HepG2 (cell line): ENCODE data around the gene CIB1. TPM values are rescaled to one million over a fixed set of nuclear protein-coding genes. Genes with fewer than 3 reads are reported as not detected.

ENCODE experiments used
- ATAC-seq: fragments of 200-7000 bp; cut with Tn5 transposase; 3 replicates; pipeline ENCODE4 v1.9.1; 2020; ENCODE audit warnings: mild to moderate bottlenecking, moderate library complexity
- BruUV-seq: library from RNA; stranded (reverse); fragments of 400-500 nt; replicated peaks from 2 replicates; lab custom pipeline; 2021; lab: Mats Ljungman, UMichigan
- CTCF ChIA-PET: fragments of 300-600 bp; formaldehyde crosslinking; extraction: SDS; loops from one replicate; lab custom pipeline; 2021; ENCODE audit warnings: low total read pairs, inconsistent platforms, low intra/inter-chr PET ratio; lab: Yijun Ruan, JAX
- POLR2A ChIA-PET: fragments of 350-600 bp; sonication (Branson Sonifier 250); formaldehyde crosslinking; loops from one replicate; lab custom pipeline; 2020; ENCODE audit warnings: antibody characterized with exemption, inconsistent platforms; lab: Yijun Ruan, JAX
- DNase-seq: peaks from one replicate; pipeline ENCODE4 v3.0.0-alpha.2; 2015; ENCODE audit warnings: low spot score
- FAIRE-seq: peaks from 3 replicates; lab custom pipeline; 2011; peaks lifted over from hg19 to GRCh38; lab: Jason Lieb, UNC
- H2AFZ ChIP-seq: one replicate; pipeline ENCODE4 v1.6.1; 2011; ENCODE audit warnings: low read length, inconsistent platforms
- H3K27ac ChIP-seq: fragments of 300-600 bp; 3 replicates; pipeline ENCODE4 v1.8.0; 2011; ENCODE audit warnings: mixed run types, mild to moderate bottlenecking, mixed read lengths, low read length, inconsistent platforms; ENCODE audit not compliant: insufficient read depth; ENCODE audit errors: extremely low read length
- H3K27me3 ChIP-seq, 2 experiments: fragments of 200-600 bp in 1 of 2; 2 replicates in 1 of 2; 3 replicates in 1 of 2; pipeline versions ENCODE4 v1.6.0 to v1.8.0; 2011; ENCODE audit warnings: low read length in 2 of 2, mild to moderate bottlenecking in 2 of 2, moderate library complexity in 2 of 2, inconsistent platforms in 1 of 2; ENCODE audit not compliant: insufficient read depth in 2 of 2, control insufficient read depth in 1 of 2
- H3K36me3 ChIP-seq, 2 experiments: fragments of 200-600 bp in 1 of 2; replicated peaks in 1 of 2; 2 replicates in 1 of 2; 3 replicates in 1 of 2; pipeline versions ENCODE4 v1.5.1 to v1.8.0; 2011; ENCODE audit warnings: low read length in 2 of 2, inconsistent platforms in 1 of 2; ENCODE audit not compliant: insufficient read depth in 2 of 2, control insufficient read depth in 1 of 2
- H3K4me1 ChIP-seq: 2 replicates; pipeline ENCODE4 v1.5.1; 2012; ENCODE audit warnings: low read length, inconsistent platforms; ENCODE audit not compliant: insufficient read depth
- H3K4me2 ChIP-seq: 2 replicates; pipeline ENCODE4 v1.6.0; 2011; ENCODE audit warnings: low read depth, low read length, inconsistent platforms
- H3K4me3 ChIP-seq, 3 experiments: fragments of 200-600 bp in 1 of 3; sonication (generic), shearing (Covaris generic) in 1 of 3; replicated peaks in 1 of 3; 2 replicates each; pipeline ENCODE4 v1.5.1; 2011 to 2016; ENCODE audit warnings: low read length in 3 of 3, inconsistent platforms in 2 of 3, low read depth in 2 of 3, mild to moderate bottlenecking in 2 of 3, control low read depth in 1 of 3, mixed read lengths in 1 of 3; ENCODE audit not compliant: insufficient read depth in 1 of 3
- H3K79me2 ChIP-seq: one replicate; pipeline ENCODE4 v1.6.1; 2011; ENCODE audit warnings: low read length, inconsistent platforms; ENCODE audit not compliant: insufficient read depth
- H3K9ac ChIP-seq: 2 replicates; pipeline ENCODE4 v1.6.0; 2011; ENCODE audit warnings: mild to moderate bottlenecking, low read depth, low read length, inconsistent platforms; ENCODE audit not compliant: insufficient read depth
- H3K9me3 ChIP-seq: 2 replicates; pipeline ENCODE4 v1.5.1; 2012; ENCODE audit warnings: mild to moderate bottlenecking, low read length
- H4K20me1 ChIP-seq: 2 replicates; pipeline ENCODE4 v1.6.0; 2011; ENCODE audit warnings: inconsistent platforms, mild to moderate bottlenecking, low read length, moderate library complexity; ENCODE audit not compliant: insufficient read depth
- ERF ChIP-seq: IDR thresholded peaks from 2 replicates; pipeline ENCODE4 v1.6.1; 2018; ENCODE audit warnings: missing biosample characterization, missing genetic modification reagents
- GPBP1L1 ChIP-seq: sonication (generic); formaldehyde crosslinking; IDR thresholded peaks from 2 replicates; pipeline ENCODE4 v1.5.0; 2020; ENCODE audit warnings: mild to moderate bottlenecking, missing genetic modification reagents
- HDAC1 ChIP-seq: sonication (generic); formaldehyde crosslinking; IDR thresholded peaks from 2 replicates; pipeline ENCODE4 v1.5.1; 2020; ENCODE audit warnings: mild to moderate bottlenecking, missing genetic modification reagents
- MTF1 ChIP-seq: sonication (generic); formaldehyde crosslinking; IDR thresholded peaks from 2 replicates; pipeline ENCODE4 v1.5.0; 2020; ENCODE audit warnings: missing genetic modification reagents
- MXI1 ChIP-seq: IDR thresholded peaks from 3 replicates; pipeline ENCODE4 v1.6.1; 2012; ENCODE audit warnings: low read depth, low read length, inconsistent platforms, borderline replicate concordance
- NONO ChIP-seq, 2 experiments: fragments of 450-650 bp in 1 of 2; sonication (generic) in 1 of 2; formaldehyde crosslinking in 1 of 2; IDR thresholded peaks in 1 of 2; conservative IDR thresholded peaks in 1 of 2; 2 replicates each; pipeline versions ENCODE4 v1.6.1 to v1.8.0; 2017 to 2022; ENCODE audit warnings: mild to moderate bottlenecking in 1 of 2, missing genetic modification reagents in 1 of 2, moderate library complexity in 1 of 2
- ZBTB39 ChIP-seq: sonication (generic); formaldehyde crosslinking; IDR thresholded peaks from 2 replicates; pipeline ENCODE4 v1.5.0; 2020; ENCODE audit warnings: missing genetic modification reagents
- ZNF296 ChIP-seq: sonication (generic); formaldehyde crosslinking; conservative IDR thresholded peaks from 2 replicates; pipeline ENCODE4 v1.5.0; 2020; ENCODE audit warnings: mild to moderate bottlenecking, missing genetic modification reagents
- WGBS: methylation state at CpG from one replicate; pipeline ENCODE4 v1.1.6; 2017; ENCODE audit warnings: low lambda C conversion rate; 5-methylcytosine and 5-hydroxymethylcytosine counted together
- in situ Hi-C: cut with HindIII; loops from 2 replicates; pipeline ENCODE4 v1.10.0; 2017; ENCODE audit warnings: low pct_unique_long_range_greater_than_20kb; ENCODE audit not compliant: extremely low pct_ligation_motif_present
- intact Hi-C: fragments of 100-400 bp; cut with micrococcal nuclease; formaldehyde crosslinking; loops from one replicate; pipeline ENCODE4 v1.10.0; 2022; ENCODE audit not compliant: unreplicated experiment
- polyA plus RNA-seq, 8 experiments: library from polyadenylated mRNA; depleted of rRNA in 3 of 8; stranded (reverse) in 7 of 8; unstranded in 1 of 8; fragments of >200 nt; fragmentation: Illumina TruSeq in 4 of 8; extraction: Trizol in 4 of 8; gene quantifications; 2 replicates each; pipeline versions ENCODE4 v1.2.1 to v1.2.3, GENCODE V29; 2011 to 2016; ENCODE audit warnings: low read depth in 4 of 8, missing spikeins in 1 of 8, mixed read lengths in 1 of 8; ENCODE audit not compliant: insufficient read depth in 1 of 8
- total RNA-seq, 5 experiments: library from RNA; depleted of rRNA; stranded (reverse); fragments of >200 nt; fragmentation: Illumina TruSeq; extraction: Trizol; gene quantifications; 2 replicates each; pipeline ENCODE4 v1.2.3, GENCODE V29; 2016; ENCODE audit warnings: low read depth in 1 of 5
- TF ChIP-seq, protein P1 (sequence below): sonication (generic); formaldehyde crosslinking; IDR thresholded peaks from 2 replicates; pipeline ENCODE4 v1.4.0; 2020; ENCODE audit warnings: missing genetic modification reagents, mild to moderate bottlenecking, borderline replicate concordance
- TF ChIP-seq, protein P2 (sequence below): sonication (generic); formaldehyde crosslinking; IDR thresholded peaks from 2 replicates; pipeline ENCODE4 v1.4.0; 2020; ENCODE audit warnings: mild to moderate bottlenecking, missing genetic modification reagents
- TF ChIP-seq, protein P3 (sequence below): sonication (generic); formaldehyde crosslinking; IDR thresholded peaks from 2 replicates; pipeline ENCODE4 v1.5.0; 2020; ENCODE audit warnings: mild to moderate bottlenecking, missing genetic modification reagents

Gene CIB1
- total and polyA plus RNA-seq, 2 of the 13 experiments (the other 11 are each of a cell fraction or from before 2014, with no cell fraction given): 38.7 to 72.7 TPM

DNA sequence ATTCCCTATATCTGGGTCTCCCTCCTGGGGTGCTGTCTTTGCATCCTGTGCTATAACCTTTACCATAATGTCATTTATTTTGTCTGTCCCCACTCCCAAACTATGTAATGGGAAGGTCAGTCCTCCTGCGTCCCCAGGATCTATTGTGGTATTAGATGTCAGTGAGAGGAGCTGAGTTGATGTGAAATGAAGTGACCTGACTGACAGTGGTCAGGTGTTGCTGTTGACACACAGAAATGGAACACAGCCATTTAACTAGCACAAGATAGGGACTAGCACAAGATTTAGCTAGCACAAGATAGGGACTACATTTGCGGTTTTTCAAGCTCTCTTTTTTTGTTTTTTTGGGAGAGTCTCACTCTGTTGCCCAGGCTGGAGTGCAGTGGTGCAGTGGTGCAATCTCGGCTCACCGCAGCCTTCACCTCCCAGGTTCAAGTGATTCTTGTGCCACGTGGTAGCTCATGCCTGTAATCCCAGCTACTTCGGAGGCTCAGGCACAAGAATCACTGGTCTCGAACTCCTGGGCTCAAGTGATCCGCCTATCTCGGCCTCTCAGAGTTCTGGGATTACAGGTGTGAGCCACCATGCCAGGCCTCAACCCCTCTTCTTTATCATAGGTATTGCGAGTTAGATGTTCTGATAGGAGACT lies 36.9 kb upstream of the CIB1 start:
- intact Hi-C loops: no loop called here
- in situ Hi-C loops: no loop called here
- WGBS: 100% methylated on average over 10 of the region's 10 CpGs
- FAIRE-seq (no peak), ATAC-seq (no peak), DNase-seq (no peak)
- Histone ChIP-seq H3K36me3 (peaks cover 12 to 32% of the 10 kb centered on the region in 2 experiments; a peak in 4 of 5 replicates), H3K4me1 (peaks cover 27% of the 10 kb centered on the region), H3K9ac (no peak overlapping the region), H3K27me3 (no peaks in the 10 kb centered on the region; a peak in 1 of 5 replicates), H3K9me3 (no peaks in the 10 kb centered on the region), H3K4me2 (no peak overlapping the region), H2AFZ (no peak overlapping the region), H3K79me2 (peaks cover 42% of the 10 kb centered on the region), H4K20me1 (peaks cover 10% of the 10 kb centered on the region), H3K27ac (no peak overlapping the region), H3K4me3 (no peak overlapping the region)
- no peak for TF ChIP-seq ZNF296 (CRISPR knock-in tag)
- TF ChIP-seq, protein P1, sequence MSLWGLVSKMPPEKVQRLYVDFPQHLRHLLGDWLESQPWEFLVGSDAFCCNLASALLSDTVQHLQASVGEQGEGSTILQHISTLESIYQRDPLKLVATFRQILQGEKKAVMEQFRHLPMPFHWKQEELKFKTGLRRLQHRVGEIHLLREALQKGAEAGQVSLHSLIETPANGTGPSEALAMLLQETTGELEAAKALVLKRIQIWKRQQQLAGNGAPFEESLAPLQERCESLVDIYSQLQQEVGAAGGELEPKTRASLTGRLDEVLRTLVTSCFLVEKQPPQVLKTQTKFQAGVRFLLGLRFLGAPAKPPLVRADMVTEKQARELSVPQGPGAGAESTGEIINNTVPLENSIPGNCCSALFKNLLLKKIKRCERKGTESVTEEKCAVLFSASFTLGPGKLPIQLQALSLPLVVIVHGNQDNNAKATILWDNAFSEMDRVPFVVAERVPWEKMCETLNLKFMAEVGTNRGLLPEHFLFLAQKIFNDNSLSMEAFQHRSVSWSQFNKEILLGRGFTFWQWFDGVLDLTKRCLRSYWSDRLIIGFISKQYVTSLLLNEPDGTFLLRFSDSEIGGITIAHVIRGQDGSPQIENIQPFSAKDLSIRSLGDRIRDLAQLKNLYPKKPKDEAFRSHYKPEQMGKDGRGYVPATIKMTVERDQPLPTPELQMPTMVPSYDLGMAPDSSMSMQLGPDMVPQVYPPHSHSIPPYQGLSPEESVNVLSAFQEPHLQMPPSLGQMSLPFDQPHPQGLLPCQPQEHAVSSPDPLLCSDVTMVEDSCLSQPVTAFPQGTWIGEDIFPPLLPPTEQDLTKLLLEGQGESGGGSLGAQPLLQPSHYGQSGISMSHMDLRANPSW (CRISPR knock-in tag): no peak
- TF ChIP-seq ERF: no peak
- TF ChIP-seq ZBTB39 (CRISPR knock-in tag): no peak
- no peak for TF ChIP-seq MTF1 (CRISPR knock-in tag)
- no peak for TF ChIP-seq MXI1
- TF ChIP-seq HDAC1 (CRISPR knock-in tag): no peak
- TF ChIP-seq, protein P2, sequence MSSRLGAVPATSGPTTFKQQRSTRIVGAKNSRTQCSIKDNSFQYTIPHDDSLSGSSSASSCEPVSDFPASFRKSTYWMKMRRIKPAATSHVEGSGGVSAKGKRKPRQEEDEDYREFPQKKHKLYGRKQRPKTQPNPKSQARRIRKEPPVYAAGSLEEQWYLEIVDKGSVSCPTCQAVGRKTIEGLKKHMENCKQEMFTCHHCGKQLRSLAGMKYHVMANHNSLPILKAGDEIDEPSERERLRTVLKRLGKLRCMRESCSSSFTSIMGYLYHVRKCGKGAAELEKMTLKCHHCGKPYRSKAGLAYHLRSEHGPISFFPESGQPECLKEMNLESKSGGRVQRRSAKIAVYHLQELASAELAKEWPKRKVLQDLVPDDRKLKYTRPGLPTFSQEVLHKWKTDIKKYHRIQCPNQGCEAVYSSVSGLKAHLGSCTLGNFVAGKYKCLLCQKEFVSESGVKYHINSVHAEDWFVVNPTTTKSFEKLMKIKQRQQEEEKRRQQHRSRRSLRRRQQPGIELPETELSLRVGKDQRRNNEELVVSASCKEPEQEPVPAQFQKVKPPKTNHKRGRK: no peak
- no peak for TF ChIP-seq NONO (IDR thresholded peaks at IDR 0.05)
- no peak for TF ChIP-seq NONO (CRISPR knock-in tag; conservative IDR thresholded peaks at IDR 0.05)
- no peak for TF ChIP-seq GPBP1L1 (CRISPR knock-in tag)
- TF ChIP-seq, protein P3, sequence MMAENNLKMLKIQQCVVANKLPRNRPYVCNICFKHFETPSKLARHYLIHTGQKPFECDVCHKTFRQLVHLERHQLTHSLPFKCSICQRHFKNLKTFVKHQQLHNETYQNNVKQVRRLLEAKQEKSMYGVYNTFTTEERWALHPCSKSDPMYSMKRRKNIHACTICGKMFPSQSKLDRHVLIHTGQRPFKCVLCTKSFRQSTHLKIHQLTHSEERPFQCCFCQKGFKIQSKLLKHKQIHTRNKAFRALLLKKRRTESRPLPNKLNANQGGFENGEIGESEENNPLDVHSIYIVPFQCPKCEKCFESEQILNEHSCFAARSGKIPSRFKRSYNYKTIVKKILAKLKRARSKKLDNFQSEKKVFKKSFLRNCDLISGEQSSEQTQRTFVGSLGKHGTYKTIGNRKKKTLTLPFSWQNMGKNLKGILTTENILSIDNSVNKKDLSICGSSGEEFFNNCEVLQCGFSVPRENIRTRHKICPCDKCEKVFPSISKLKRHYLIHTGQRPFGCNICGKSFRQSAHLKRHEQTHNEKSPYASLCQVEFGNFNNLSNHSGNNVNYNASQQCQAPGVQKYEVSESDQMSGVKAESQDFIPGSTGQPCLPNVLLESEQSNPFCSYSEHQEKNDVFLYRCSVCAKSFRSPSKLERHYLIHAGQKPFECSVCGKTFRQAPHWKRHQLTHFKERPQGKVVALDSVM (CRISPR knock-in tag): no peak
- POLR2A ChIA-PET: no interaction called here
- BruUV-seq: no TSS peak
- CTCF ChIA-PET: no interaction called here
